Type B pancreatic cell (in vitro differentiated cells): ENCODE data around the gene SLMAP. TPM values are rescaled to one million over a fixed set of nuclear protein-coding genes. Genes with fewer than 3 reads are reported as not detected.
A peak's percentile ranks its signal among the peaks of the same experiment; 100 is the strongest.

Experiments
- DNase-seq: peaks from one replicate; pipeline ENCODE4 v3.0.0; 2021; ENCODE audit warnings: mixed read lengths; ENCODE audit not compliant: unreplicated experiment; ENCODE audit errors: extremely low spot score
- H3K27ac Mint-ChIP-seq: 2 replicates; pipeline ENCODE4 v1.8.0; 2021; ENCODE audit warnings: mild to moderate bottlenecking, mixed read lengths
- H3K27me3 Mint-ChIP-seq: 2 replicates; pipeline ENCODE4 v1.8.0; 2021; ENCODE audit warnings: mixed read lengths
- H3K36me3 Mint-ChIP-seq: 2 replicates; pipeline ENCODE4 v1.8.0; 2021; ENCODE audit warnings: mixed read lengths
- H3K4me1 Mint-ChIP-seq: one replicate; pipeline ENCODE4 v1.8.0; 2021; ENCODE audit warnings: mixed read lengths; ENCODE audit not compliant: unreplicated experiment
- H3K4me3 Mint-ChIP-seq: 2 replicates; pipeline ENCODE4 v1.8.0; 2021; ENCODE audit warnings: mild to moderate bottlenecking, mixed read lengths
- H3K9me3 Mint-ChIP-seq: 2 replicates; pipeline ENCODE4 v1.8.0; 2021; ENCODE audit warnings: mixed read lengths
- total RNA-seq: library from RNA; stranded (reverse); gene quantifications from 2 replicates; pipeline ENCODE4 v1.2.1, GENCODE V29; 2021; ENCODE audit warnings: low replicate concordance
- TF ChIP-seq, protein P1 (sequence below): fragments of 200-600 bp; sonication (generic); conservative IDR thresholded peaks from 2 replicates; pipeline ENCODE4 v1.5.0; 2021; ENCODE audit warnings: antibody characterized with exemption, mild to moderate bottlenecking

Gene SLMAP
- total RNA-seq, 1 donor from 2014 or later = 55.1 TPM

DNA sequence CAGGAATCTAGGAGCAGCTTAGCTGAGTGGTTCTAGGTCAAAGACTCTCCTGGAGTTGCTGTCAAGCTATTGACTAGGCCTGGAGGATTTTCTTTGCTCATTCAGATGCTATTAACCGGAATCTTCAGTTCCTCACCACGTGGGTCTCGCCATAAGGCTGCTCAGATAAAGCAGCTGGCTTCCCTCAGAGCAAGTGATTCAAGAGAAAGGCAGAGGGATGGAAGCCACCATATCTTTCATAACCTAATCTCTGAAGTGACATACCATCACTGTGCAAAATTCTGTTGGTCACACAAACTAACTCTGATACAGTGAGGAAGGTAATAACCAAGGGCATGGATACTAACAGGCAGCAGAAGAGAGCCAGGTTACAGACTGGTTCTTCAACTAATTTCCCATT is 179.4 kb downstream of the SLMAP start:
- Mint-ChIP-seq H3K4me1 (peaks cover 4% of the 10 kb centered on the region), H3K27me3 (no peaks in the 10 kb centered on the region), H3K36me3 (peaks cover 5% of the 10 kb centered on the region), H3K27ac (no peak overlapping the region), H3K9me3 (no peaks in the 10 kb centered on the region), H3K4me3 (no peak overlapping the region)
- TF ChIP-seq, protein P1, sequence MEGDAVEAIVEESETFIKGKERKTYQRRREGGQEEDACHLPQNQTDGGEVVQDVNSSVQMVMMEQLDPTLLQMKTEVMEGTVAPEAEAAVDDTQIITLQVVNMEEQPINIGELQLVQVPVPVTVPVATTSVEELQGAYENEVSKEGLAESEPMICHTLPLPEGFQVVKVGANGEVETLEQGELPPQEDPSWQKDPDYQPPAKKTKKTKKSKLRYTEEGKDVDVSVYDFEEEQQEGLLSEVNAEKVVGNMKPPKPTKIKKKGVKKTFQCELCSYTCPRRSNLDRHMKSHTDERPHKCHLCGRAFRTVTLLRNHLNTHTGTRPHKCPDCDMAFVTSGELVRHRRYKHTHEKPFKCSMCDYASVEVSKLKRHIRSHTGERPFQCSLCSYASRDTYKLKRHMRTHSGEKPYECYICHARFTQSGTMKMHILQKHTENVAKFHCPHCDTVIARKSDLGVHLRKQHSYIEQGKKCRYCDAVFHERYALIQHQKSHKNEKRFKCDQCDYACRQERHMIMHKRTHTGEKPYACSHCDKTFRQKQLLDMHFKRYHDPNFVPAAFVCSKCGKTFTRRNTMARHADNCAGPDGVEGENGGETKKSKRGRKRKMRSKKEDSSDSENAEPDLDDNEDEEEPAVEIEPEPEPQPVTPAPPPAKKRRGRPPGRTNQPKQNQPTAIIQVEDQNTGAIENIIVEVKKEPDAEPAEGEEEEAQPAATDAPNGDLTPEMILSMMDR = no peak
- DNase-seq = no peak

DNA sequence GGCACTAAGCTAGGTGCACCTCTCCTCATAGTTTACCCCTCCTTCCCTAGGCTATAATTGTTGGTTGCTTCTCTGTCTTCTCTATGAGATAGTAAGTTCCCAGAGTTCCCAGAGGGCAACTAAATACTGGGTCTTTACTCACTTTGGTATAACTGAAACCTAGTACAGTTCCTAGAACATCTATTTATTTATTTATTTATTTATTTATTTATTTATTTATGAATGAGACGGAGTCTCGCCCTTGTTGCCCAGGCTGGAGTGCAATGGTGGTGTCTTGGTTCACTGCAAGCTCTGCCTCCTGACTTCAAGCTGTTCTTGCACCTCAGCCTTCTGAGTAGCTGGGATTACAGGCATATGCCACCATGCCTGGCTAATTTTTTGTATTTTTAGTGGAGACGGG is 181.0 kb downstream of the SLMAP start:
- DNase-seq = no peak
- no peak overlapping the region for H3K4me3 Mint-ChIP-seq
- no peak overlapping the region for H3K27ac Mint-ChIP-seq
- H3K4me1 Mint-ChIP-seq = peaks cover 4% of the 10 kb centered on the region
- H3K9me3 Mint-ChIP-seq = no peaks in the 10 kb centered on the region
- H3K36me3 Mint-ChIP-seq = peaks cover 7% of the 10 kb centered on the region
- TF ChIP-seq, protein P1 = no peak
- no peaks in the 10 kb centered on the region for H3K27me3 Mint-ChIP-seq

DNA sequence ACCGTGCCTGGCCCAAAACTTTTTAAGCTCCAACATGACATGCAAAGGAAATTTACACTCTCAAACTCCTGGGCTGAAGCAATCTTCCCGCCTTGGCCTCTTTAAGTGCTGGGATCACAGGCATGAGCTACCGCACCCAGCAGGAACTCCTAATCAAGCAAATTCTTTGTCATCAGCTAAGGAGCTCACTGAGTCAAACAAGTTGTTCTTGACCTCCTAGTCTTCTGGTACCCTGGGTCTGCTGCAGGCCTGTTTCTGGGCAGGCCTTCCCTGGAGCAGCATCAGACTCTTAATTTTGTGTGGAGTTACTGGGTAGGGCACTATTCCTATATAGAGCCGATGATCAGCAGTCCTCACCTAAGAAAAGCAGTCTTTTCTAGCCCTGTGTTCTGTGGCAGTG is 183.7 kb downstream of the SLMAP start:
- peak overlapping the region; percentile 29 for H3K27ac Mint-ChIP-seq
- H3K36me3 Mint-ChIP-seq = peaks cover 5% of the 10 kb centered on the region
- H3K9me3 Mint-ChIP-seq = no peaks in the 10 kb centered on the region
- H3K4me1 Mint-ChIP-seq = peaks cover 19% of the 10 kb centered on the region
- no peaks in the 10 kb centered on the region for H3K27me3 Mint-ChIP-seq
- DNase-seq = no peak
- peak overlapping the region; percentile 3 for H3K4me3 Mint-ChIP-seq
- TF ChIP-seq, protein P1 = no peak

DNA sequence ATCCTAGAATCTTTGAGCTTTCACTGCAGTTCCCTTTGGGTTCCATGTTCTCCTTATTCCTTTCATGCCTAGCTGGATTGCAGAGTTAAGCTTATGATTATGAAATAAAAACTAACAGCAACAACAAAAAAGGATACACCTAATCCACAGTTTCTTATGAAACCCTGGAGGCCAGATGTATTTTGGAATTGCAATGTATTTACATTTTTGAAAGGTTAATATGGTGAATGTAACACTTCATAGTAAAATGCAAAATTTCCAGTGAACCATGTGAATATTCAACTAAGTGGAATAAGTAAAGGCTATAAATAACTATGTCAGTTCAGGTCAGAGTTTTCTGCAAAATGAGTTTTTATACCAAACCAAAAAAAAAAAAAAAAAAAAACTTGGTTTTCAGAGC is 186.3 kb downstream of the SLMAP start:
- no peak for DNase-seq
- peaks cover 23% of the 10 kb centered on the region for H3K4me1 Mint-ChIP-seq
- no peak overlapping the region for H3K4me3 Mint-ChIP-seq
- peaks cover 5% of the 10 kb centered on the region for H3K36me3 Mint-ChIP-seq
- H3K27ac Mint-ChIP-seq = no peak overlapping the region
- no peaks in the 10 kb centered on the region for H3K27me3 Mint-ChIP-seq
- TF ChIP-seq, protein P1 = no peak
- no peaks in the 10 kb centered on the region for H3K9me3 Mint-ChIP-seq

DNA sequence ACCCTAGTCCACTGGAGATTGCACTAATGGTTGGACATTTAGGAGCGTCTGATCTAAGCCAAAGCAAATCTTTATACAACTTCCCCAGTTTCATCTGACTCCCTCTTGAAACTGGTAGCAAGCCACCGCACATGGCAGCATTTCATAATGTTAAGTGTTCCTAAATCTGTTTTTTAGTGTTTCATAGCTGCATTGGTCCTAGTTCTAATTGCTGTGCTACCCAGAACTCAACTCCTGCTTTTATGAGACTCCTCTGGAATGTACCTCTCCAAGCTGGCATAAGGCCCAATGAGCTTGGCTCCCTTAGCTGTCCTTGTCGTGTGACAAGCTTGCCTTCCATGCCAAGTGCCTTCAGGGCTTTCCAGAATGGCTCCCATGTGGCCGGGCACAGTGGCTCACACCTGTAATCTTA is 186.8 kb downstream of the SLMAP start:
- Mint-ChIP-seq H3K4me3 (no peak overlapping the region), H3K4me1 (peaks cover 27% of the 10 kb centered on the region), H3K9me3 (no peaks in the 10 kb centered on the region), H3K36me3 (peaks cover 5% of the 10 kb centered on the region), H3K27me3 (no peaks in the 10 kb centered on the region), H3K27ac (no peak overlapping the region)
- TF ChIP-seq, protein P1 = no peak
- no peak for DNase-seq
